HG03571 (cell line): ENCODE data around the gene PAQR8.
A peak's percentile ranks its signal among the peaks of the same experiment; 100 is the strongest.
"Not testable (repeated sequence)": the region's sequence is repeated elsewhere in the genome, so short reads cannot be mapped to it uniquely, and the experiment has no call there.

Source experiments
- ATAC-seq: cut with Tn5 transposase; IDR thresholded peaks from one replicate; pipeline ENCODE4 v1.9.1; 2021; ENCODE audit not compliant: unreplicated experiment

Gene PAQR8

GRCh38 chr6:52405243-52405642 lies 43.3 kb downstream of the PAQR8 start:
- ATAC-seq: no peak

- no peak for ATAC-seq
Observed at GRCh38 chr6:52407467-52407866, 45.5 kb downstream of the PAQR8 start.

- ATAC-seq: no peak
Observed at GRCh38 chr6:52409499-52409898, 47.5 kb downstream of the PAQR8 start.

GRCh38 chr6:52410979-52411378 lies 49.0 kb downstream of the PAQR8 start:
- no peak for ATAC-seq

GRCh38 chr6:52411911-52412310 lies 50.0 kb downstream of the PAQR8 start:
- no peak for ATAC-seq

GRCh38 chr6:52415333-52415732 lies 53.4 kb downstream of the PAQR8 start:
- no peak for ATAC-seq

- ATAC-seq: no peak
Observed at GRCh38 chr6:52415917-52416628, 54.1 kb downstream of the PAQR8 start.

- no peak for ATAC-seq
Observed at GRCh38 chr6:52416629-52417151, 54.7 kb downstream of the PAQR8 start.

- ATAC-seq: no peak
Observed at GRCh38 chr6:52417675-52418111, 55.7 kb downstream of the PAQR8 start.

GRCh38 chr6:52418606-52419005 lies 56.7 kb downstream of the PAQR8 start:
- no peak for ATAC-seq

GRCh38 chr6:52419809-52420667 lies 58.1 kb downstream of the PAQR8 start, which contains the start of gene EFHC1:
Gene EFHC1, plus strand, starts transcription at chr6:52420342. Its CDS starts 69 bp downstream, at chr6:52420411.
- ATAC-seq: peak; percentile 97

- no peak for ATAC-seq
Observed at GRCh38 chr6:52420668-52421358, 58.9 kb downstream of the PAQR8 start.

GRCh38 chr6:52422156-52422555 lies 60.2 kb downstream of the PAQR8 start:
- ATAC-seq: no peak

GRCh38 chr6:52423448-52423847 lies 61.5 kb downstream of the PAQR8 start:
- no peak for ATAC-seq

GRCh38 chr6:52423971-52424381 lies 62.0 kb downstream of the PAQR8 start:
- ATAC-seq: no peak

GRCh38 chr6:52424513-52424912 lies 62.6 kb downstream of the PAQR8 start:
- no peak for ATAC-seq

- ATAC-seq: no peak
Observed at GRCh38 chr6:52426667-52427066, 64.7 kb downstream of the PAQR8 start.

- ATAC-seq: not testable (repeated sequence)
Observed at GRCh38 chr6:52433294-52433693, 71.3 kb downstream of the PAQR8 start.

GRCh38 chr6:52435345-52435744 lies 73.4 kb downstream of the PAQR8 start:
- no peak for ATAC-seq

GRCh38 chr6:52438926-52439325 lies 77.0 kb downstream of the PAQR8 start:
- ATAC-seq: no peak

- no peak for ATAC-seq
Observed at GRCh38 chr6:52454556-52454955, 92.6 kb downstream of the PAQR8 start.
